Ramos (cell line): Measurements from ENCODE around the gene STRN.
"Not testable (repeated sequence)": the region's sequence is repeated elsewhere in the genome, so short reads cannot be mapped to it uniquely, and the experiment has no call there.

Source experiments
- in situ Hi-C: fragments of 300-500 bp; cut with MboI; formaldehyde crosslinking; loops from one replicate; pipeline ENCODE4 v1.14.3; 2022; ENCODE audit warnings: low sequenced_read_pairs; ENCODE audit not compliant: unreplicated experiment

Gene STRN

DNA sequence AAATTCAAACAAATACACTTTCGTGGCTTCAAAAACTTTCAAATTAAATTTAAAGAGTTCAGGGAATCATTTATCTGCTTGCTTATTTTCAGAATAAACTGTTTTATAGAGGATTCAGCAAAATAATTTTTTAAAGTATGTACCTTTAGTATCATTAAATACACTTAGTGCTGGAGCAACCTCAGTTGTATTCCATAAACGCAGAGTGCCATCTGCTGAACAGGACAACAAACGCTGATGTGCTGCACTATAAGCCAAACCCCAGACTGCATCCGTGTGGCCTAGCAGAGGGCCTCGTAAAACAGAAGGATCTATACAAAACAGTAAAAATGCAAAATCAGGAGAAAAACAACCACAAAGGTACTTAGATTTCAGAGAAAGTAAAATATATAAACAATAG, 108.6 kb downstream of the STRN start:
- in situ Hi-C loops, result no loop called here

DNA sequence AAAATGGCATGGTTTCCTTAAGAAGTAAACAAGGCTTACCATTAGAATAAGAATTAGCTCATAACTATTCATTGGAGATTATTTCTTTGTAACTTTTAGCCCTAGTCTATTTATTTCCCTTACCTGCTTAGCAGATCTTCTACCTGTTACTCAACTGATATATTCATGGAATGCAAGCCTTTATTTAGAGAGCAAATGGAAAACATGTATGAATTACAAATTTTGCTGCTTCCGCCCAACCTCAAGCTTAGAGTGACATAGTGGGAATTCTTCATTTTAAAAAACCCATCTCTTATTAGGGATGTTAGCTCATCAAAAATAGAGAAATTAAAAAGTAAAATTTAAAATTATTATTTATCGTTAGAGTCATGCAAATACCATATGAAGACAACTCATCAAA, 110.9 kb downstream of the STRN start:
- in situ Hi-C loops, result no loop called here

GRCh38 chr2:36854241-36854640, 112.1 kb downstream of the STRN start:
- in situ Hi-C loops, result no loop called here

GRCh38 chr2:36849265-36849664, 117.1 kb downstream of the STRN start:
- in situ Hi-C loops, result no loop called here

DNA sequence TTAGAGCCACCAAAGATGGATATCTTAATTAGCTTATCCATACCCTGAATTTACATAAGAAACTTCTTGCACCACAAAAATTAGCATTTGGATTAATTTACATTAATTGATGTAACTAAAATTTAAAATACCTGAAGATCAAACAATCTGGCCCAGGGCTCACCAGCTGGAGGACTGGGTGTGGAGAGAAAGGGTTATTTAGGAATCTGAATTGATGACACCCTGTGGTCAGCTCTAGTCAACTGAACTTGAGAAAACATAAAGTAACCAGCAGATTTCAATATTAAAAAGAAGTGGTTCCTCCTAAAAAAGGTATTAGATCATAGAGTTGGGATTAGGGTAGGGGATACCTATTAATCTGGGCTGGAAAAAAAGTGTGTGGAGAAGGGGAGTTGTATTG, 122.5 kb downstream of the STRN start:
- in situ Hi-C loops, result no loop called here

GRCh38 chr2:36839976-36840617, 126.2 kb downstream of the STRN start:
- in situ Hi-C loops, result no loop called here

DNA sequence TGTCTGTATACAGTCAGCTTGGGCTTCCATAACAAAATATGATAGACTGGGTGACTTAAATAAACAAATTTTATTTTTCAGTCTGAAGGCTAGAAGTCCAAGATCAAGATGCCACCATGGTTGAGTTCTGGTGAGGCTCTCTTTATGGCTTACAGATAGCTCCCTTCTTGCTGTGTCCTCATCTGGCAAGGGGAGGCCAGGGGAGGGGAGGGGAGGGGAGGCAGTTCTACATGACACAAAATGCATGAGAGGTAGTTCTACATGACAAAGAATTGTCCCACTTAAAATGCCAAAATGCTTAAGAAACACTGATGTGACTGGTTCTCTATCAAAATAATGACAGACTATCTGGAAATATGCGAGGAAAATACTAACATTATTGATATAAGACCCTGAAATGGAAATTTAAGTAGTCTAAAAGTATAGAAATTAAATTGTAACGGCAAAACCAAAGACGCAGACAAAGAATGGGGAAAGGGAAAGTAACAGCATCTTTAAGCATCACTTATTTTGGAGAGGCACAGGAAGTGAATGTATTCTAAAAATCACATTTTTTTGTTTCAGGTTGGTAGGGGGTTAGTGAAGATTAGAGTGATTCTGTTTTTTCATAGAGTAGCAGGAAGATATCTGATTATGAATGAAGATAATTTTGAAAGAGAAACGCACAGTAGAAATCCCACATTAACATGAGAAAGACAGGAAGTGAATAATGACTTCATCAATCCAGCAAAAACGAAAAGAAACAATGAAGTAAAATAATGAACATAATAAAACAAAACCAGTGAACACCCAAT, 131.4 kb downstream of the STRN start:
- in situ Hi-C loops, result no loop called here

- in situ Hi-C loops, result no loop called here
Observed at GRCh38 chr2:36834203-36834602, 132.1 kb downstream of the STRN start.

DNA sequence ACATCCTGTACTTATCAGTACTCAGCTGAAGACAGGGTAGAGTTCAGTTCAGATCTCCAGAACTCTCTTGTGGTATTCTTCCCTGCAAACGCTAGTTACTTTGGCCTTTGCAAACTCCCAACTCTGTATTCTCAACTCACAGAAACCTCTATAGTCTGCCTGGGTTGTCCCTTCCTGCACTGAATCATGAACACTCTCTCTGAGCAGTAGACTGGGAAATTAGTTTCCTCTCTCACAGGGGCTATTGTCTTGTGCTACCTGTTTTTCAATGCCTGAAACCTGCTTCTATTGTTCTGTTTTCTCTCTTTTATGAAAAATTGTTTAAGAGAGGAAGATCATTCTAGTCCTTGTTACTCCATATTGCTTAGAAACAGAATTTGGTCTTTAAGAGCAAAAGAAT, 135.2 kb downstream of the STRN start:
- in situ Hi-C loops, result no loop called here

GRCh38 chr2:36824683-36825082, 141.7 kb downstream of the STRN start:
- in situ Hi-C loops, result not testable (repeated sequence)

DNA sequence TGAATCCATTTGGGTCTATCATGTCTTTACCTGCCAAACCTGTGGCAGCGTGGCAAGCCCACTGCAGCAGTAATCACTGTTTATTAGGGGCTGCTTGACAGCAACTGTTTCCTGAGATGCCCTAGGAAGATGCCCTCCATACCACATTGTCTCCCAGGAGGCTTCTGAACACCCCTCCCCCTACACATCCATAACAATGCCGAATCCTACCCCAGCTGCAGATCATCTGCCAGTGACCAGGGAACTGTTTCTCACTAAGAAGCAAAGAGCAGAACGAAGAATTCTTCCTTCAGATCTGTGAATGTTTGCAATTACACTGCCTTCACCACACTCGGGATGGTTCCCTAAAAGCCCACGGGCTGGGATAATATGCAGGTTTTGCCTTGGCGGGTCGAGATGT, 142.1 kb downstream of the STRN start:
- in situ Hi-C loops, result no loop called here

- in situ Hi-C loops, result no loop called here
Observed at GRCh38 chr2:36823862-36824261, 142.5 kb downstream of the STRN start.

- in situ Hi-C loops, result no loop called here
Observed at GRCh38 chr2:36820942-36821605, 145.3 kb downstream of the STRN start.

DNA sequence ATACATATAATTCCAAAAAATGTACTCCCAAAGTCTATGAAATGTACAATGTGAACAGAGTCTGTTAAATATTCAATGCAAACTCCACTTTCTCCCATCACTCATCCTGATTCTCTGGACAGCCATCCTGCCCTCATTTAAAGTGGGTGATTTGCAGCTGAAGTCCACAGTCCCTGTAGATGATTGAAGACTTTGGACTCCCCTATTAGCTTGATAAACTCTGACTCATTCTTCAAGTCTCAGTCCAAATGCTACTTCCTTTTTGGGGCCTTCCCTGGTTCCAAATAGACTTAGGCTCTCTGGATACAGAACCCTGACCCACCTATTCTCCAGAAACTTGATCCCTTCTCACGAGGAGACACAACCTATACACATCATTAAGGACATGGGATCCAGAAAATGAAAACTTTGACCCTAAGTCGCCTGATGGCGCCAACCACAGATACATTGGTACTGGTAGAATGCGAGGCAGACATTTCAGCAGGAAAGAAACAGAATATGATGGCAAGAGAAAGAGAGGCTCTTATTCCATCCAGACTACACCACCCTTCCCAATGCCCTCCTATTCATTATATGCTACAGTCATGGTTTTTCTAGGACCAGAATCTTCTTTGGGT, 147.1 kb downstream of the STRN start:
- in situ Hi-C loops, result no loop called here

- in situ Hi-C loops, result no loop called here
Observed at GRCh38 chr2:36818542-36818941, 147.8 kb downstream of the STRN start.

GRCh38 chr2:36812196-36812595, 154.1 kb downstream of the STRN start:
- in situ Hi-C loops, result no loop called here

DNA sequence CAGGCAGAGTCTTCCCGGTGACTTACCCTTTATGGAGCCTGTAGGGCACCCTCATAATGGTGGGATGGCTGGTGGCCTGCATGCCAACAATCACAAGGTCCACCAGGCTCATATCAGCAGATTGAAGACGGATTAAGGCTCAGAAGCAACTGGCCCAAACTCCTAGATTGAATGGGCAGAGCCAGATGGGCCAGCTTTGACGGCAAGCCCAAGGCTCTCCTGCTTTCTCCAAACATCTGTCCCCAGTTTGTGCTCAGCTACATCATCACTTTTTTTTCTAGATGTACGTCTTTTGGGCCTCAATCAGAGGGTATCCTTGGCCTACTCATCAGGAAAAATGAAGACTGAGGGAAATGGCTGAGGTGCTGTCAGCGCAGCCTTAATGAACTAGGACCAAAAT, 155.3 kb downstream of the STRN start:
- in situ Hi-C loops, result no loop called here

- in situ Hi-C loops, result no loop called here
Observed at GRCh38 chr2:36809069-36809445, 157.3 kb downstream of the STRN start.

- in situ Hi-C loops, result no loop called here
Observed at GRCh38 chr2:36808386-36809068, 157.8 kb downstream of the STRN start.

- in situ Hi-C loops, result no loop called here
Observed at GRCh38 chr2:36807223-36807886, 159.0 kb downstream of the STRN start.
